Suprapubic skin (tissue), 3 donors: ENCODE data around the gene ACTMAP.

Experiments used
- EP300 ChIP-seq: sonication (generic); formaldehyde crosslinking; IDR thresholded peaks from one replicate; pipeline ENCODE4 v1.6.1; 2017; ENCODE audit warnings: antibody characterized with exemption
- TF ChIP-seq, protein P1 (sequence below), 2 donors: fragments of 200-600 bp in 1 of 2; fragments of 450-650 bp in 1 of 2; sonication (generic) in 1 of 2; IDR thresholded peaks; one replicate each; pipeline ENCODE4 v1.5.1; 2016 to 2019; ENCODE audit warnings: antibody characterized with exemption in 2 of 2, mild to moderate bottlenecking in 1 of 2, moderate library complexity in 1 of 2

GRCh38 chr19:40768869-40769268 is 18.6 kb upstream of the ACTMAP start:
- TF ChIP-seq, protein P1, sequence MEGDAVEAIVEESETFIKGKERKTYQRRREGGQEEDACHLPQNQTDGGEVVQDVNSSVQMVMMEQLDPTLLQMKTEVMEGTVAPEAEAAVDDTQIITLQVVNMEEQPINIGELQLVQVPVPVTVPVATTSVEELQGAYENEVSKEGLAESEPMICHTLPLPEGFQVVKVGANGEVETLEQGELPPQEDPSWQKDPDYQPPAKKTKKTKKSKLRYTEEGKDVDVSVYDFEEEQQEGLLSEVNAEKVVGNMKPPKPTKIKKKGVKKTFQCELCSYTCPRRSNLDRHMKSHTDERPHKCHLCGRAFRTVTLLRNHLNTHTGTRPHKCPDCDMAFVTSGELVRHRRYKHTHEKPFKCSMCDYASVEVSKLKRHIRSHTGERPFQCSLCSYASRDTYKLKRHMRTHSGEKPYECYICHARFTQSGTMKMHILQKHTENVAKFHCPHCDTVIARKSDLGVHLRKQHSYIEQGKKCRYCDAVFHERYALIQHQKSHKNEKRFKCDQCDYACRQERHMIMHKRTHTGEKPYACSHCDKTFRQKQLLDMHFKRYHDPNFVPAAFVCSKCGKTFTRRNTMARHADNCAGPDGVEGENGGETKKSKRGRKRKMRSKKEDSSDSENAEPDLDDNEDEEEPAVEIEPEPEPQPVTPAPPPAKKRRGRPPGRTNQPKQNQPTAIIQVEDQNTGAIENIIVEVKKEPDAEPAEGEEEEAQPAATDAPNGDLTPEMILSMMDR (IDR thresholded peaks at IDR 0.05), result no peak
- no peak for TF ChIP-seq EP300
